Activated naive CD8-positive, alpha-beta T cell treated with anti-CD3 and anti-CD28 coated beads, Interleukin-2, amount 50 U/mL, for 16 hours (primary cell): ENCODE data around the gene SDK2.

ENCODE experiments used
- DNase-seq: peaks from one replicate; pipeline ENCODE4 v3.0.0-alpha.2; 2020; ENCODE audit warnings: low read depth, low spot score

Gene SDK2

DNA sequence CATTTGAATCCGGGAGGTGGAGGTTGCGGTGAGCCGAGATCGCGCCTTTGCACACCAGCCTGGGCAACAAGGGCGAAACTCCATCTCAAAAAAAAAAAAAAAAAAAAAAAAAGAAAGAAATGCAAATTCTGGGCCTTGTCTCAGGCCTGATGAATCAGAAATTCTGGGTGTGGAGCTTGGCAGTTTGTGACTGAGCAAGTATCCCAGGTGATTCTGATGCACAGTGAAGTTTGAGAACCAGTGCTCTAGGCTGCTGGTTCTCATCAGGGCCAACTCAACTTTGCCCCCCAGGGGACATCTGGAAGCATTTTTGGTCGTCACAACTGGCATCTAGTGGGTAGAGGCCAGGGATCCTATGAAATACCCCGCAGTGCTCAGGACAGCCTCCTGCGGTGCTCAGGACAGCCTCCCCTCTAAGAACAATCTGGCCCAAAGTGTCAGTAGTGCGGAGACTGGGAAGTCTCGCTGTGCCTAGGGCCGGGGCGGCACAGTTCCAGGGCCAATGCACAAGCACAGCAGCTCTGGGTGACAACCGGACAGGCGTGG, 55.9 kb downstream of the SDK2 start:
- no peak for DNase-seq

DNA sequence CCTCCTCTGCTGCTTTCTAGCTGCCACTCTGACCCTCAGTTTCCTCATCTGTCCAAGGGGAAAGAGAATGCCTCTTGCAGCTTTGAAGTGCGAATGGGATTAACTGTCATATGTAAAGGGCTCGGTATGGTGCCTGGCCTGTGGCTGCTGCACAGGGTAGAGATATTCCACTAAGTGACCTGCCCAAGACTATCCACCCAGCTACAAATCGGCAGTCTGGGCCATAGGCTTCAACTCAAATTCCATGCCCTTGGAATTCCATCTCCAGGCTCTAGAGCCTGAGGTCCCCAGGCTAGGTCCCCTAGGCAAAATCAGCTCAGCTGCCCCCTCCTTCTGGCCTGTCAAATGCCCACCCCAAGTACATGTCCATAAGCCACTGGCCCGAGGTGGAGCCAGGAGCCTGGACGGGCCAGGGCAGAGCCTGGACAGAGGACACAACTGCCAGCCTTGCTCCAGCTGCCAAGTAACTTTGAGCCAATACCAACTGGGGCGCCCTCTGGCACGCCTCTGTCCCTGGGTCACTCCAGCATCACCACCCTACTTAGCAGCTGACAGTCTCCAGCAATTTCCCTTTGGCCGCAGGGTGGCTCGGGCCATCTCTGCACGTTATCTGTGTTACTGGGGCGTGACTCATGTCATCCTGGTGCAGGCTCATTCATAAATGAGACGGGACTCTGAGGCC, 57.2 kb downstream of the SDK2 start:
- DNase-seq = no peak

DNA sequence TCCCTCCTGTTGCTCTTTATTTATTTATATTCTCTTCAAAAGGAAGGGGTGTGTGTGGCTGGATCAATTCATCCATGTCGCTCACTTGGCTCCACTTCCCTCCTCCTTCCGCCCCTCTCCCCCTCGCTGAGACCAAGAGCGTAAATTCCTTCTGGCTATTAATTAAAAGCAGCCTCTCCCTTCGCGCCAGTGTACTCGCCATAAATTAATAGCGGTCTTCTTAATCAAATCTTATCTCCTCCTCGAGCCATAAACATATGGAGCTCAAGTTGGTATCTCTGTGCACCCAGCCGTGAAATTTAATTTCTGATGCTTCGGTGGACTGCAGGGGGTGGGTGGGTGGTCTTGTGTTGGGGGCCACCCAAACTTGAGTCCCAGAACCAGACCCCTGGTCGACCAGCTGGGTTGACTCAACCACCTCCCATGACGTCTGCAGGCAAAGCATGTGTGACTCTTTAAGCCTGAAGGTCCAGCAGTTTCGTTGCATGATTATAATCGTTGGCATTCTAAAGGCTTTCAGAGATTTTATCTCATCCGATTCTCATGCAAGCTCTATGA, 57.9 kb downstream of the SDK2 start:
- DNase-seq = no peak

DNA sequence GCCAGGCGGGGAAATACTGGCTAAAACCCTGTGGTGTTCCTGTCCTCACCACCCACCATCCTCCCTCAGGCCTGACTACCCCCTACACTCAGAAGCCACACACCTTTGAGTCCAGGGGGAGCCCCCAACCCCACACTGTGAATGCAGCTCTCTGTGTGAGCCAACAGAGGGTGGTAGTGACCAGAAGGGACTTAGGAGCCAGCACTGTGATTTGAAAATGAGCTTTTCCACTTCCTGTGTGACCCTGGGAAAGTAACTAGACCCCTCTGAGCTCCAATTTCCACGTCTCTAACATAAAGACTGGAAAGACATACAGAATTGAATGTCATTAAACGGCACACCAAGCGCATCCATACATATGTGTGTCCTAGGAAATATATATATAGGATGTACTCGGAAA, 58.7 kb downstream of the SDK2 start:
- no peak for DNase-seq

DNA sequence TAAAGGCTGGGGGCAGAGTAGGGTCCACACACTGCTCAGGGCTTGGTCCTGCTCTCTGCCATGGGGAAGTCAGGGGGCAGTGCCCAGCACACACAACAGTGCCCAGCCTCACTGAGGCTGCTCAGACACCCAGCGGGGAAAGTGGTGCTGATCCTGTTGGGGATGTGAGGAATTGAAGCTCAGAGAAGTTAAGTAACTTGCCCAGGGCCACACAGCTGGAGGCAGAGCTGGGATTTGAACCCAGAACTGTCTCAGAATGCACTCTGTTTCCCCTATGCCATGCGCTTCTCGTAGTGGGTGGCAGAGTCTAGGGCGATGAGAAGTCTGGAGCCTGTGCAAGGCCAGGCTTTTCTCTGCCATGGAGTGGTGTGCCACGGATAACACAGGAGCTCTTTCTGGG, 59.3 kb downstream of the SDK2 start:
- no peak for DNase-seq

DNA sequence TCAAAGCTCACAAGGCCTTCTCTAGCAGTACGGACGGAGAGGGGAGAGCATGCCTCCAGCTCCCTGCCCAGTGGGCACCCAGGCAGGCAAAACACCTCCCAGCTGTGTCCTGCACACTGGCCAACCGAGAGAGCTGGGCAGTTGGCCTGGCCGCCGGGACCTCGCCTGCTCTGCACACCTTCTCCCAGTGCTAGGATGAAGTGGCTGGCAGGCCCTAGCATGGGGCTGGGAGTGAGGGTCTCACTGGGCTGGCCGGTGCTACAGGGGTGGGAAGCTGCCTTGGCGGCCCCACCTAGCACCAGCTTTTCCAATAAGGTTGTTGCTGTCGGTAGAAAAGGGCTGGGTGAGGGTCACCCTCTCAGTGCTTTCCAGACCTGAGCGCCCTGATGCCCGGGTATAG, 60.2 kb downstream of the SDK2 start:
- no peak for DNase-seq

GRCh38 chr17:73582821-73583220, 61.4 kb downstream of the SDK2 start:
- DNase-seq = no peak

GRCh38 chr17:73582359-73582758, 61.9 kb downstream of the SDK2 start:
- no peak for DNase-seq

- no peak for DNase-seq
These were observed 62.9 kb downstream of the SDK2 start for GRCh38 chr17:73581379-73581778.

DNA sequence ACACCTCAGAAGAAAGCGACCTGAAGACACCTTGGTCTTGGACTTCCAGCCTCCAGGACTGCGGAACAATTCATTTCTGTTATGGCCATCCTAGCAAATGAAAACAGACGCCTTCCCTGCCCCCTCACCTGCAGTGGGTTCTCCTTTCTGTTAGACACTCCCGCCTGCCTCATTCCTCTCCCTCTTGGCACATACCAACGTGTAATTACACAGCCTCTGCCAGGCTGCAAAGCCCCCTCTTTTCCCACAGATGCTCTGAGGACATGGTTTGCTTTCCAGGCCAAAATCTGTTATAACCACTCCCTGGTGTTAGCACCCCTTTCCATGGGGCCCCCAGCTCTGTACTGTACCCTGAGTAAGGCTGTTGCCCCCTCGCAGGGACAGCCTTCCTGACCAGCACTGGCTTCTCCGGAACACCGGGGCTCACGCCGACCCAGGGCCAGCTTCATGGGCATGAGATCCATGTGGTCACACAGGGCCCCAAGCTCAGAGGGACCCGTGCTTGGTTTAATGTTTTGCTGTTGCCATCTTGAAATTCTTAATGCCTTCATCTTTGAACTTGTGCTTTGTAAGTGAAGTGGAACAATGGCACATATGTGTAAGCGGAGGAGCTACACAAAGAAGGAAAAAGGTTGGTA, 64.1 kb downstream of the SDK2 start:
- DNase-seq = no peak

- no peak for DNase-seq
These were observed 67.6 kb downstream of the SDK2 start for GRCh38 chr17:73576556-73577098.

DNA sequence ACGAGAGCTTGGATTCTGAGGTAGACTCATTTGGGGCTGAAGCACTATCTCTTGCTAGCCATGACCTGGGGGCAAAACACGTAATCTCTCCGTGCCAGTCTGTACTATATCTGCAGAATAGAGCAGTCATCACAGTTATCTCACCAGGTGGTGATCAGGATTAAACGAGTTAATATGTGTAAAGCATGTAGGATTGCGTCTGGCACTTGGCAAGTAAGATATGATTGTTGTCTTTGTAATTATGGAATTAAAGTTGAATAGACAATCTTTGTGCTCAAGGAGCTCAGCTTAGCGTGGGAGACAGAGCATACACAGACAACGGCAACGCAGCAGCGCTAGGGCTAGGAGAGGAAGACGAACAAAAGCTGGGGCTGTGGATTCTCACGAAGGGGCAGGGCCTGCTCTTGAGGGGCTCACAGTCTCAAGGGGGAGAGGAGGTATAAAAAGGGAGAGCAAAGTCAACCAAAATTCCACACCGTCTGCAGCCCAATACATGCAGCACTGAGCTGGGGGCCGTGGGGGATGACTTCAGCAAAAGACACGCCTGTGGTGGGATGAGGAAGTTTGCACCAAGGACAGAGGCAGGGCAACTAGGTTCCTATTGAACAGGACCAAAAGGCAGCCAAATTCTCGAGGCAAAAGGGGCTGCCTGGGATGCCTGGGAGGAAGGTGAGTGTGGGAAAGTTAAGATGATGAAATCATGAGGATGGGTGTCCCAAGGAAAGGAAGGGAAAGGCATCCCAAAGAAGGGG, 68.6 kb downstream of the SDK2 start:
- no peak for DNase-seq

- DNase-seq = no peak
These were observed 72.6 kb downstream of the SDK2 start for GRCh38 chr17:73571511-73572130.

- DNase-seq = no peak
These were observed 74.4 kb downstream of the SDK2 start for GRCh38 chr17:73569762-73570319.

DNA sequence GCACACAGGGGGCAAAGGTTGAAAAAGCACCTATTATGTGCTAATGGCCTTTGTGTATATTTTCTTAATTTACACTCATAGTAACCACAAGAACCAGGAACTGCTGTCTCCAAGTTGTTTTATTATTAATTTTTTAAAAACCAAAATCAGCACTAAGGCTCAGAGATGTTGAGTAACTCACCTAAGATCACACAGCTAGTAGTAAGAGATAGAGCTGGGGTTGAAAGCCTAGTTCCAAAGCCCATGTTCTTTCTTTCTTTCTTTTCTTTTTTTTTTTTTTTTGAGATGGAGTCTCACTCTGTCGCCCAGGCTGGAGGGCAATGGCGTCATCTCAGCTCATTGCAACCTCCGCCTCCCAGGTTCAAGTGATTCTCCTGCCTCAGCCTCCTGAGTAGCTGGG, 75.3 kb downstream of the SDK2 start:
- DNase-seq = no peak

DNA sequence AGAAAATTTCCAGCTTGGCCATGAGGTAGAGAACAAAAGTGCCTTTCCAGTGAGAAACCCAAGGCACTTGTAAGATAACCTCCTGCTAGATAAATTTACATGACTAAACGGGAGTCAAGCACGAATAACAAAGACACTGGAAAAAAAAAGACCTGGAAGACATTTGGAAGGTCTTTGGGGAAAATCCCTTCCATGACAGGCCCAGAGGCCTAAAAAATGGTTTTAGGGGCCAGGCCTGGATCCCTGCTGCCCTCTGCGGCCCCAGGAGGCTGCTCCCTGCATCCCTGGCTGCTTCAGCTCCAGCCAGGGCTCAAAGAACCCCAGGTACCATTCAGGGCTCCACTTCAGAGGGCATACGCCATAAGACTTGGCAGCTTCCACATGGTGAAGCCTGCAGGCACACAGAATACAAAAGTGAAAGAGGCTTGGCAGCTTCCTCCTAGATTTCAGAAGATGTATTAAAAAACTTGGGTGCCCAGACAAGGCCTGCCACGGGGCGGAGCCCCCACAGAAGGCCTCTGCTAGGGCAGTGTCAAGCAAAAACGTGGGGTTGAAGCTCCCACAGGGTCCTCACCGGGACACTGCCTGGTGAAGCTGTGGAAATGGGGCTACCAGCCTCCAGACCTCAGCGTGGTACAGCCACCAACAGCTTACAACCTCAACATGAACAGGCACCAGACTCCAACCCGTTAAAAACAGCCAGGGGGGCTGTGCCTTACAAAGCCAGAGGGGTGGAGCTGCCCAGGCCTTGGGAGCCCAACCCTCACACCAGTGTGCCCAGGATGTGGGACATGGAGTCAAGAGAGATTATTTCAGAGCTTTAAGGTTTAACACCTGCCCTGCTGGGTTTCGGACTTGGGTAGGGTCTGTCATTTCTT, 77.1 kb downstream of the SDK2 start:
- DNase-seq = no peak

DNA sequence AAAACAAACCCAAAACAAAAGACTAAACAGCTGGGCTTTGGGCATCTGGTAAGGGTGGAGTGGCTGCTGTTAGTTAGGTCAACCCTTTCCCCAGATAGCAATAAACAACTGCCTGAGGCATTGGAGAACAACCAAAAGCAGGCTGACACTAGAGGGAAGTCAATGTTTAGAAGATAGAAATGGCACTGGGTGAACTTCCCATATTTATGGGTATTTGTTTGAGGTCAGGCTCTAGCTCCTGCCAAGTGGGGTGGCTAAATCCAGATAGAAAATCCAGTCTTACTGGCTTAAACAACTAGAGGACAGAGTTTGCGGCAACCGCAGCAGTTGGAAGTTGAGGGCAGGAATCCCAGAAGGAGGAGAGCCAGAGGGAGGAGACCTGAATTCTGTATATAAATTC, 79.4 kb downstream of the SDK2 start:
- DNase-seq = no peak

- no peak for DNase-seq
These were observed 81.3 kb downstream of the SDK2 start for GRCh38 chr17:73562896-73563295.

DNA sequence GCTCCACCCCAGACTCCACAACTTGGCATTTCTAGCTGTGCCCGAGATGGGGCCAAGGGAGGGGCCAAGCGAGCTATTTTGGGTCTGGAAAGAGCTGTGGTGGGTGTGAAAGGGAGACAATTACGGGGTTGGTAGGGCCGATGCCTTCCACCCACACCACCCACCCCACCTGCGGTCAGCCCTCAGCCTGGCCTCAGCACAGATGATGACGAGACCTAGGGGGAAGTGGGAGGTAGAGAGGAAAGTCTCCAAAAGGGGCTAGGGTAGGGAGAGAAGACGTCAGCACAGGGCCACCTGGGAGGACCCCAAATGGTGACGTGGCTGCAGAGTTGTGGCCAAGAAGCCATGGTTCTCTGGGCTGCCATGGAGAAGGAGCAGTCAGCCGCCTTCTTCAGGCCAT, 83.1 kb downstream of the SDK2 start:
- no peak for DNase-seq

DNA sequence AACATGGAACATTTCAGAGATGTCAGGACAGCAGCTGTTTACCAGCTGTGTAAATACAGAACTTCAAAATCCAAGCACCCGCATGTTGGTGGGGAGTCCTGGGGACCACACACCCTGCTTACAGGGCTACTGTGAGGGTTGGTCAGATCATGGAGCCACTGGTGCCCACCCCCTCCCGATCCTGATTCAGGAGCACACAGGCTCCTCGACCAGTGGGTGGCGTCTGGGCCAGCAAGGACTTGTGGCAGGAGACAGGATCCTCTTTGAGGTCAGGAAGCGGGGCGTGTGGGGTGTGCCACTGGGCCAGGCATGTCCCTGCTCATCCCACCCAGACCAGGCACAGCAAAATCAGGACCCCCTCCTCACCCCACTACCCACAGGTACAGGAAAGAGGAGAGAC, 83.6 kb downstream of the SDK2 start:
- DNase-seq = no peak
